RCC 7860 (cell line): ENCODE data around the gene SEMA4D.
A peak's percentile ranks its signal among the peaks of the same experiment; 100 is the strongest.

Source experiments
- DNase-seq: peaks from one replicate; pipeline ENCODE4 v3.0.0-alpha.2; 2015; ENCODE audit warnings: low spot score
- FAIRE-seq: peaks from 2 replicates; lab custom pipeline; 2012; peaks lifted over from hg19 to GRCh38; lab: Jason Lieb, UNC

The SEMA4D gene, protein sequence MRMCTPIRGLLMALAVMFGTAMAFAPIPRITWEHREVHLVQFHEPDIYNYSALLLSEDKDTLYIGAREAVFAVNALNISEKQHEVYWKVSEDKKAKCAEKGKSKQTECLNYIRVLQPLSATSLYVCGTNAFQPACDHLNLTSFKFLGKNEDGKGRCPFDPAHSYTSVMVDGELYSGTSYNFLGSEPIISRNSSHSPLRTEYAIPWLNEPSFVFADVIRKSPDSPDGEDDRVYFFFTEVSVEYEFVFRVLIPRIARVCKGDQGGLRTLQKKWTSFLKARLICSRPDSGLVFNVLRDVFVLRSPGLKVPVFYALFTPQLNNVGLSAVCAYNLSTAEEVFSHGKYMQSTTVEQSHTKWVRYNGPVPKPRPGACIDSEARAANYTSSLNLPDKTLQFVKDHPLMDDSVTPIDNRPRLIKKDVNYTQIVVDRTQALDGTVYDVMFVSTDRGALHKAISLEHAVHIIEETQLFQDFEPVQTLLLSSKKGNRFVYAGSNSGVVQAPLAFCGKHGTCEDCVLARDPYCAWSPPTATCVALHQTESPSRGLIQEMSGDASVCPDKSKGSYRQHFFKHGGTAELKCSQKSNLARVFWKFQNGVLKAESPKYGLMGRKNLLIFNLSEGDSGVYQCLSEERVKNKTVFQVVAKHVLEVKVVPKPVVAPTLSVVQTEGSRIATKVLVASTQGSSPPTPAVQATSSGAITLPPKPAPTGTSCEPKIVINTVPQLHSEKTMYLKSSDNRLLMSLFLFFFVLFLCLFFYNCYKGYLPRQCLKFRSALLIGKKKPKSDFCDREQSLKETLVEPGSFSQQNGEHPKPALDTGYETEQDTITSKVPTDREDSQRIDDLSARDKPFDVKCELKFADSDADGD

DNA sequence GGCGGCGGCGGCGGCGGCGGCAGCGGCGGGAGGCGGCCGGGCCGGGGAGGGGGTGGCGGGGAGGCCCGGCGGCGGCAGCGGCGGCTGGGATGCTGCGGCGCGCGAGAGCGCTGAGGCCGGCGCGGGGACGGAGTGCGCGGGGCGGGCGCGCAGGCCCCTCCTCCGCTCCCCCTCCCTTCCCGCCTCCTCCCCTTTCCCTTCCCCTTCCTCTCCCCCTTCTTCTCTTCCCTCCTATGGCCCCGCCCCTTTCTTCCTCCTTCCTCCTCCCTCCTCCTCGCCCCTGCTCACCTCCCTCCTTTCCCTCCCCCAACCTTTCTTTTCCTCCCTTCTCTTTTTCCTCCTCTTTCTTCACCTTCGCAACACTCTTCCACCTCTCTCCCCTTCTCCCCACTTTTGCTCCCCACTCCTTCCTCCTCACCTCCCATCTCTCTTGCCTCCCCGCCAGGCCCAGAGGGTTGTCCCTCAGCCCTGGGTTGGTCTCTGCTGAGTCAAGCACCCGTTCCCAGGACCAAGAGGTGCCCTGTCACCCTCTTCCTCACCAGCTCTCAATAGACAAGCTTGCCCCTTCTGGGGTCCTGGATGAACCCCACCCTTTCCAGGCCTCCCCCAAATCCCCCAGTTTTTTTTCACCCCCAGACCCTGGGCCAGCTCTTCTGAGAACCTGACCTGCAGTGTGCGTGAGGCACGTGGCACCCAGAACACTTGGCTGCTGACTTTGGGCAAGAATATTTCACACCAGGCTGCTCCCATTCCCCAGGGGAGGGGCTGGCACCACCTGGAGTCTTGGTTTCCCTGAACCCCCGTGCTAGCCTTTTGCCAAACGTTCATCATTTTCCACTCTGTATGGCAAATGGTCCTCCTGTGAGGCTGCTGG, at the start of gene SEMA4D:
SEMA4D (minus strand) TSS at position 136 of the 874 bp plus-strand sequence. CDS start 92,657 bp downstream, outside the sequence.
- FAIRE-seq (no peak), DNase-seq (peak; percentile 41)

DNA sequence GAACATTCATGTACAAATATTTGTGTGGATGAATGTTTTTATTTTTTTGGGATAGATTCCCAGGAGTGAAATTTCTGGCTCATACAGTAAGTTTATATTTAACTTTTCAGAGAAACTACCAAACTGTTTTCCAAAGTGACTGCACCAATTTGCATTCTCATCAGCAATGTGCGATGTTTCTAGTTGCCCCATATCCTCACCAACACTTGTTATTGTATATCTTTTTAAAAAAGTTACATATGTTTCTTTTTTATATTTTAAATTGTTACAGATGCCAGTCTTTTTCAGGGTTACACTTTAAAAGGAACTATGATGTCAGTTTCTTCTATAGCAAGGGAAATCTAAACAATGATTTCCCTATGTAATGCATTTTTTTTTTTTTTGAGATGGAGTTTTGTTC, 49.1 kb upstream of the SEMA4D start:
- DNase-seq: no peak
- no peak for FAIRE-seq

DNA sequence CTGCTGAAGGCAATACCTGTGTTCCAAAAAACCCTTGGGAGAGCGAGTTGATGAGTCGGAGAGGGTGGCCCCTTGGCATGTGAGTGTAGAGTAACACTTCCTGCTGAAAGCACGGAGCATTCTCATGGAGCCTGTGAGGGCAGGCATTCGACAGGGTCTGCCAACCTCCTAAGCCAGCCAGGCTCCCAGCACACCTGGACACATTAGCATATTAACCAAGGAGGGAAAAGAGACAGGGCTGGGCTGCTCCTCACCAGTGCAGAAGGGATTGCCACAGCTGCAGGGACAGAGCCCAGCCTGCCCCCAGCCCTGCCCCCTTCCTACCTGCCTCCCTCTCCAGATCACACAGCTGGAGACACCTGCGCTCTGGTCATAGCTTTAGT, 46.4 kb upstream of the SEMA4D start:
- FAIRE-seq (no peak), DNase-seq (no peak)

DNA sequence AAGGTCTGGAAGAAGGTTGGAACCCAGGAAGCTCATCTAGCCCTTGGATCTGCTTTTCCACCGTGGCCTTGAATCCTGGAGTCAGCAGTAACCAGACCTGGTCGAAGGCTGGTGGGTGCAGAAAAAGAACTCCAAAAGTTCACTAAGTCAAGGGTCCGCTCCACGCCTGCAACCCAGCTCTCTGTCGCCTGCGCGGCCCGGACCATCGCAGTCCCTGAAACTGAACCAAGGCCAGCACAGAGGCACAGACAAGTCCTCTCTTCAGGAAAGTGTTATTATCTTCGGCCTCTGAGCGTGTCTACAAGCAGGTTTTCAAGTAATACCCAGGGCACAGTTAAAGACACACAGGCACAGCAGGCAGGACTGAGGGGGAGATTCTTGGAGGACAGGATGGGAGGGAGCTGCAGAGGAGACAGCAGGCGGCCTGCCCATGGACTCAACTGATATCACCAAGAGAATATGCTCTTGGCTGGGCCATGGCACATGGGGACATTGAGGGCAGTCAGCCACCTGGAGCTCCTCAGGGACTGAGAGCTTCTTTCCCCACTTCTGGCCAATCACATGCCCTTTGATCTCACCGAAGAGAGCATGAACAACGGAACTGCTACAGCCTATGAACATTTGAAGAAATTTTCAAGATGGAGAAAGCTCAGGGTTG, 45.8 kb upstream of the SEMA4D start:
- DNase-seq (no peak), FAIRE-seq (no peak)

DNA sequence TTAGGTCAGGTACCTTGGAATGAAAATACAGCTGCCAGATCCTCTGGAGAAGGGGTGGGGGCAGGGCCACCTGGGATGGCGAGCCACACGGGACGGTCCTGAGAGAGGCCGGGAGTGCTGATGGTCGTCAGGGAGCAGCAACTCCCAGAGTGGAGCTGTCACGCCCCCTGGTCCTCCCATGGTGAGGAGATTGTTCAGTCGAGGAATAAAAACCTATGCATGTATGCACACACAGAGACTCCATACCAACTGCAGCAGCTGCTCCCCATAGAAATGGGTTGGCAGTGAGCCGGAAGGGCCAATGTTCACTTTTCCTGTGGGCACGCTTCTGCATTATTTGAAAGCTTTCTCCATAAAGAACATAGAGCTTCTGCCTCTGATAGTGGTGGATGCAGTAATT, 45.2 kb upstream of the SEMA4D start:
- FAIRE-seq: no peak
- DNase-seq: no peak

DNA sequence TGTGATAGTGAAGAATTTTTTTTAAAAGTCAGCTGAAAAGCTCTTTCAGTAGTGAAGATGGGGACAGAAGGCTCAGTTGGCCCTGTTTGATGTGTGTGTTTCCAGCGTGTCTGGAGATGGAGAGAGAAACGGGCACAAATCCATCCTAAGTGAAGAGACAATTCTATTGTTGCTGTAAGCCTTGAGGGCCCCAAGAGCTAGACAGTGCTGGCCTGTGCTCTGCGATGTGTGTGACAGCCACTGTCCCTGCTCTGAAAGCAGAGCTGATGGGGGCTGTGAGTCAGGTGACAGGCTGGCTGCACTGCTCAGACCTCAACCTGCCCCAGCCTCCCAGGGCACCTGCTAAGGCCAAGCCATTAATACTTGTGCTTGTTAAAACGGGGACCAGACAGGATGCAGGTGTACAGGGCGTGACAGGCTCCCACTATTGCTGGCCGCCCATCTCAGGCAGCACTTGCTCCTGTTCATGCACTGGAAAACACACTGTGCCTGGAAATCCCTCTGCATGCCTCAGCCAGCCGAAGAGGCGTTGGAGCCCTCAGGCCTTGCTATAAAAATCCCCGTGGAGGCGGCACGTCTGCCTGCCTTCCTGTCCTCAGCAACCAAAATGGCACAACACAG, 44.6 kb upstream of the SEMA4D start:
- DNase-seq (no peak), FAIRE-seq (no peak)

DNA sequence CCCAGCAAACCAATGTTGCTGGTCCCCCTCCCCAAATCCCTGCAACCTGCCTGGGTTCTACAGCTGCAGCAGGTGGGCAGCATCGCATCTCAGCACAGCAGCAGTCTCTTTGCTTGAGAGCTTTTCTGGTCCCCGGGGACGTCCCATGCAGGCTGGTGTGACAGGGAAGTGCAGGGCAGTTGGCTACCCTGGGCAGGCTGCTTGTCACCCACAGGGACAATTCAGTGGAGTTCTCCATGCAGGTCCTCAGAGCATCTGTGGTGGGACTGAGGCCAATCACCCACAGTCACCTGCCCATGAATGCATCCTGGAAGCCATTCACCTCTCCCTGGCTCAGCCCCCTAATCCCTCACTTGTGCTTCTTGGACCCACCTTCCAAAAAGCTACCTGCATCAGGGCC, 43.9 kb upstream of the SEMA4D start:
- FAIRE-seq: no peak

DNA sequence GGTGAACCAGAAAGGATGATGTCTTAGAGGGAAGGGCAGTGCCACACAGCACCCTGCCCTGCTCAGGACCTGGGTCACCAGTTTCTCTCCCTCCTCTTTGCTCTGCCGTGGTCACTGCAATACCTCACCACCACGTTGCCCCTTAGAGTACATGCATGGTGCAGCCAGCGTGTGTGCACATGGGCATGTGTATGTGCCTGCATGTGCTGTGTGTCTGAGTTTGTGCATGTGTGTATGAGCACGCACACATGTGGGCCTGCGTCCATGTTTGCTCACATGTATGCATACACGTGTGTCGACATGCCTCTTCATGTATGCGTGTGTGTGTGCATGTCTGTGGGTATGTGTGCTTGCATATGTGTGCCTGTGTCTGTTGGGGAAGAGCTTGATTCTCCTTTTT, 41.5 kb upstream of the SEMA4D start:
- DNase-seq (no peak), FAIRE-seq (no peak)

More for the DNA sequence above, 43.9 kb upstream of the SEMA4D start:
- no peak for DNase-seq

DNA sequence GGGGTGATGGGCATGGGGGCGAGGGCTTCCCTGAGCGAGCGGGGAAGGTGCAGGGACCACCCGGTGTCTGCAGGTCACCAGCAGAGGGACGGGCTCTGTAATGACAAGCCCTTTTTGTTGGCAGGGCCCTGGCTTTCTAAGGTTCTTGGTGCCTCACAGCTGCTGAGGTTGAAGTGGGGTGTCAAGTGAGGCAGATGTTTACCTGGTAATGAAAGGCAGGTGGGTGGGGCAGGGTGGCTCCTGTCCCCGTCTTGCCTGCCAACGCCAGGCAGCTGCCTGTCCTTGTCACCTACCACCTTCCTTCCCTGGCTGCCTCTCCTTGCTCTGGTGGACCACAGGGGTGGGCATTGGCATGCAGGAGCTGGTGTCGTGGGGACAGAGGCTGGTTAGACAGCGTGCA, 41.0 kb upstream of the SEMA4D start:
- no peak for FAIRE-seq
- DNase-seq: no peak

DNA sequence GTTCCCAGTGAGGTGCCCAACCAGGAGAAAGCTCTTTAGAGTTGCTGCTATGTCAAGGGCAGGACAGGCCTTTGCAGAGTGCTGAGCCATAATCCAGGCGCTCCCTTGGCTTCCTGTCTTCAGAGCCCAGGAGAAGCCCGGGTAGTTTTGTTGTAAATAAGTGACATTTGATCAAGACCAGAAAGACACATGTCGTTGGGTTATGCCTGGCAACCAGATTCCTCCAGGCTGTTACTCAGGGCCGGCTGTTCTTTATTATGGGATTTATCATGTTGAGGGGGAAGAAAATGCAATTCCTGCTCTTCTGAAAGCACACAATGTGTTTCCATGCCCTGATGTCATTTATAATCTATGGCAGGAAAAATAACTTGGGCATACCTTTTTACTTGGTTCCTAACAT, 39.3 kb upstream of the SEMA4D start:
- no peak for DNase-seq
- no peak for FAIRE-seq

DNA sequence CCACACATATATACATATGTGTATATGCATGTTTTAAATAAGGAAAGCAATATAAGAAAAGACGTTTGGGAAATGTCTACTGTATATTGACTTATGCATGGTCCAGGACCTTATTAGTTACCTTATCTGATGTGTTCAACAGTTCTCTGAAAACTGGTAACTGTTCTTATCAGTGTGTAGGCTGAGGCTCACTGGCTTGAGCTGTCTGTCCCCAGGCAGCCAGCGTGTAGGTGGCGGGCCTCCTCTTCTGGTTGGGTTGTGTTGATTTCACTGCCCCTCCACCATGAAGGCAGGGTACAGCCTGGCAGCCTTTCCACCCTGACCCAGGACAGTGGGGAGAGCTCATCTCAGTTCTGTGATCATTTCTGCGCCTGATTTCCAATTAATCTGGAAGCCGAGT, 38.7 kb upstream of the SEMA4D start:
- DNase-seq (no peak), FAIRE-seq (no peak)

DNA sequence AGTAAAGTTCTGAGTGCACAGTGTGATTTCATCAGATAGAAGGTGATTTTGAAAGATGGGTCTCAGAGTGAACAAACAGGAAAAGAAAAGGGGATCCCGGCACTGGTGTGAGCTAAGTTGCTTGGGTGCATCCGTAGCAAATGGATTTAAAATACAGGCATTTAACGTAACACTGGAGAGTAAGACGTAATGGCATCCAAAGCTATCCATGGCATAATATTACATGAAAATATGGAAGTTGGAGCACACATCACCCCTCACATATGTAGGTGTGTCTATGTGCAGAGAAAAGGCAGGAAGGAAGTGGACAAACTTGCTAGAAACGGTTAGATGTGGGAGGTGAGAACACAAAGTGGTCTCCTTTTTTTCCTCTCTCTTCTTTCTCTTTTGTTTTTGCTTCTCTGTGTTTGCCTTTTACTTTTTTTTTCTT, 38.2 kb upstream of the SEMA4D start:
- FAIRE-seq: no peak
- no peak for DNase-seq

DNA sequence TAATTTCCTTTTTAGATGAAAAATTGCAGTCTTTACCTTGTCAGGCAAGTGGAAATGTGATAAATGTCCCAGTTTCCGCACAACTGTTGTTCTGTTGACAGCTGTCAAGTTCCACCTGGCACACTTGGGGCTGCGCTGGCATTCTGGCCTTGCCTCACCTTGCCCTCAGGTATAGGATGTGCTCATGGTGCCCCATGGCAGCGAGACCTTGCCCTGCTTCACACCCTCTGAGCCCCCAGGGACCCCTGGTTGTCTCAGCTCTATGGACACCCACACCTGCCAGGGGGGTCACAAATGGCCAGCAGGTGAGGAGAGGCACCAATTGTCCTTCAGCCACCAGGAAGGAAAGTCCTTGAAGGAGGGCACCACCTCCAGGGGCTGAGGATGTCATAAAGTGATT, 37.5 kb upstream of the SEMA4D start:
- FAIRE-seq: no peak
- no peak for DNase-seq

DNA sequence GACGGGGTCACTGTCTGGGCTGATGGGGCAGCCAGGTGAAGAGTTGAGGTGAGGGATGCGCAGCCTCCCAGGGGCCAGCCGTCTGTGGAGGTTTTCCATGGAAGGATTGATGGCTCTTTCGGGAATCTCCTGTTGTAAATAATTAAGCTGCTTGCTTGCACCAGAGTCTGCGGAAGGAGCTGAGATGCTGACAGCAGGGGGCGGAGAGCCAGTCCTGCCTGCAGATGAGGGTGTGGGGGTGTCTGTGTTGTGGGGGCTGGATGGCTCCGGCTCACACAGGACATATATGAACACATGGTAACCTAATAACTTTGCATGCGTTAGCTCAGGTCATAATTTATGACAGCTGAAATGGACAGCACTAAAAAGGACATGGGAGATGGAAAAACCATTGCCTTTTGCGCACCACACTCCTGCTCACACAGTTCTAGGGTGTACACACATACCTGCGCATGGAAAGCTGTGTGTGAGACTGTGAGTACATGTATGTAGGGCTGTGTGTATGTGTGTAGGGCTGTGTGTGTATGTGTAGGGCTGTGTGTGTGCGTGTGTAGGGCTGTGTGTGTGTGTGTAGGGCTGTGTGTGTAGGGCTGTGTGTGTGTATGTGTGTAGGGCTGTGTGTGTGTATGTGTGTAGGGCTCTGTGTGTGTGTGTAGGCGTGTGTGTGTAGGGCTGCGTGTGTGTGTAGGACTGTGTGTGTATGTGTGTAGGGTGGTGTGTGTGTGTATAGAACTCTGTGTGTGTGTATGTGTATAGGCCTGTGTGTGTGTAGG, 36.8 kb upstream of the SEMA4D start:
- FAIRE-seq: peak; percentile 66
- DNase-seq: peak; percentile 30

DNA sequence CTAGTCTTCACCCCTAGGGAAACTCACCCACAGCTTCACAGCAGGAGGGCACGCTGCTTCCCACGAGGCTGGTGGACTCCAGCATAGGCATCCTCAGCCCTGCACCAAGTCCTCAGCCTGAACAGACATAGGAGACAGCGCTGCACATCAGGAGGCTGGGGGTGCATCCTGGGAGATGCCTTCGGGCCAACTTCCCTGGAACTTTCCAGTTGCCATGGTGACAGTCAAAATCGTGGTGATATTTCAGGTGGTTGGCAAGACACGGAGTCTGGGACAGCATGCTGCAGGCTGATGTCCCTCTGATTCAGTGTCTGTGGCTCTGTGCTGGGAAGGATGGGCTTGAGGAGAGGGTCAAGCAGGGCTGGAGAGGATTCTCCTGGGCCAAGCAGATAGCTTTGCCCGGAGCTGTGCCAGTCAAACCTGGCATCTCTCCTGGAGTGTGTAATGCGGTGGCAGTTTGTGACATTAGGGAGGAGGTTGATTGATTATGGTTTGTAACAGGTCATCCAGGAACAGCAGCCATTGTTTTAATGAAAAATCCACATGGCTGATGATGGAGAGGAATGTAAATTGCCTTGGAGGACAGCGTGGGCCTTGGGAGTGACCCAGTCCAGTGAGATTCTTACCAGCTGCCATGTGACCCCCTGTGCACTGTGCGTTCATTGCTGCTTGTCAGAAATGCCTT, 35.6 kb upstream of the SEMA4D start:
- FAIRE-seq: peak; percentile 26
- peak; percentile 35 for DNase-seq

DNA sequence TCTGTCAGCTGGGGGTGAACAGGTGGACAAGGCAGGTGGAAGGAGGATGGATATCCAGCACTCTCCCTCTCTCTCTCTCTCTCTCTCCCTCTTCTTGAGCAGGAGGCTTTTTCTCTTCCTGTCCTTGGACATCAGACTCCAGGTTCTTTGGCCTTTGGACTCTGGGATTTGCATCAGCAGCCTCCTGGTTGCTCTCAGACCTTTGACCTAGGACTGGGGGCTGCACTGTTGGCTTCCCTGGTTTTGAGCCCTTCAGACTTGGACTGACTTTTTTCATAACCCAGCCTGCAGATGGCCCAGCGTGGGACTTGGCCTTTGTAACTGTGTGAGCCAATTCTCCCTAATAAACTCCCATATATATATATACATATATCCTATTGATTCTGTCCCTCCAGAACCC, 35.0 kb upstream of the SEMA4D start:
- FAIRE-seq (no peak), DNase-seq (no peak)

DNA sequence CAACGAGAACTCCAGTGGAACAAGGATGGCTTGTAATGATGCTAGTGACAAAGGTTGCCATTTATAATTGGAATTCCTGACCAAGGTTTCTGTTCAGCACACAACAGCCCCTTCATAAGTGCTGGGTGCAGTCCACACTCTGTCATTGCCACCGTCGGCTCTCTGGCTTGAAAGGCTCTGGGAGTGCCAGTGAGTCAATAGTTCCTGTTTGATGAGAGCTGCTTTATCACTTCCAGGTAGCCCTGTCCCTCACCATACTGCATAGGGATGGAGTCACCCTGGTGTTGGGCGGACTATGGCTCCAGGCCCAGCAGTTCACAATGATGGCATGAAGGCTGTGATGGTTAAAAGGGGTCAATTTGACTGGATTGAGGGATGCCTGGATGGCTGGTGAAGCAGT, 34.6 kb upstream of the SEMA4D start:
- no peak for DNase-seq
- FAIRE-seq: no peak

DNA sequence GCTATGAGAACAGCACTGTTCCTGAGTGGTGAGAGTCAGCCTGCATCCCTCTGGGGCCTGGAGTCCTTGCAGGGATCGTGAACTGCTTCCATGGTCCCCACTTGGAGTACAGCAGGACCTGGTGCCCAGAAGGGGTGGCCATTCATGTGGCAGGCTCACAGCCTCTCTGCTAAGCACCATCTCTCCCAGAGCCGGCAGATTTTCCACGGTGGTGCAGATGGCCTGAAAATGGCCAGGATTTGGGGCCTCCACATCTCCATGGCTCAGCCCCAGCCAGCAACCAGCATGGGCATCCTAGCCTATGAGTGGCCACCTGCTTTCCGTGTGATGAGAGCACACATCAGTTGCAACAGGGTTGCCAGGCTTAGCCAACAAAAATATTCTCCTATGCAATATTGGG, 33.9 kb upstream of the SEMA4D start:
- FAIRE-seq (no peak), DNase-seq (no peak)

DNA sequence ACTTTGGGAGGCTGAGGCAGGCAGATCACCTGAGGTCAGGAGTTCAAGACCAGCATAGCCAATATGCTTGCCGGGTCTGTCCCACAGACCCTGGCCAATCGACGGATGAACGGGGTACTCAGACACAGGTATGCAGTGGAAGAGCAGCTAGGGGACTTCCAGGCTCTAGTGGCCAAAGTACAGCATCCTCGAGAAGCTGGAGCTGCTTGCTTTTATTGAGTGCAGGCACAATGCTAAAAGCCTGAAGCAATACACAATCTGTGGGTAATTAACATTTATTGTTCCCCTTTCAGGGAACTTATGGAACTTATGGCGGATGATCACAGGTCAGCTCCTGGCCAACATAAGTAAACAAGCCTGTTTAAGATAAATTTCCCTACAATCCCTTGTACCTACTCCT, 32.8 kb upstream of the SEMA4D start:
- DNase-seq (no peak), FAIRE-seq (no peak)
